Calu3 (cell line): ENCODE measurements around the gene OR6K3. TPM values are rescaled to one million over a fixed set of nuclear protein-coding genes. Genes with fewer than 3 reads are reported as not detected.
A peak's percentile ranks its signal among the peaks of the same experiment; 100 is the strongest.

ENCODE experiments used
- BruUV-seq: library from RNA; stranded (reverse); fragments of 400-500 nt; replicated peaks from 2 replicates; lab custom pipeline; 2021; lab: Mats Ljungman, UMichigan
- CTCF ChIA-PET: fragments of 300-600 bp; sonication (Branson Sonifier 250); formaldehyde crosslinking; loops from one replicate; lab custom pipeline; 2022; ENCODE audit warnings: antibody characterized with exemption; lab: Charles Lee
- DNase-seq: peaks from one replicate; pipeline ENCODE4 v3.0.0; 2022
- H3K27ac Mint-ChIP-seq: one replicate; pipeline ENCODE4 v1.8.0; 2022; ENCODE audit warnings: mixed read lengths; ENCODE audit not compliant: unreplicated experiment
- H3K27me3 Mint-ChIP-seq: one replicate; pipeline ENCODE4 v1.8.0; 2022; ENCODE audit warnings: mixed read lengths; ENCODE audit not compliant: unreplicated experiment
- H3K36me3 Mint-ChIP-seq: one replicate; pipeline ENCODE4 v1.8.0; 2022; ENCODE audit warnings: mild to moderate bottlenecking, moderate library complexity, mixed read lengths; ENCODE audit not compliant: insufficient read depth, unreplicated experiment
- H3K4me1 Mint-ChIP-seq: one replicate; pipeline ENCODE4 v1.8.0; 2022; ENCODE audit warnings: mild to moderate bottlenecking, low read depth, mixed read lengths; ENCODE audit not compliant: unreplicated experiment
- H3K4me3 Mint-ChIP-seq: one replicate; pipeline ENCODE4 v1.8.0; 2022; ENCODE audit warnings: mild to moderate bottlenecking, low read depth, moderate library complexity, mixed read lengths; ENCODE audit not compliant: unreplicated experiment
- H3K9me3 Mint-ChIP-seq: one replicate; pipeline ENCODE4 v1.8.0; 2022; ENCODE audit warnings: low read depth, mixed read lengths; ENCODE audit not compliant: unreplicated experiment
- intact Hi-C: fragments of 100-400 bp; cut with micrococcal nuclease; formaldehyde crosslinking; loops from one replicate; pipeline ENCODE4 v1.10.0; 2022; ENCODE audit not compliant: unreplicated experiment
- total RNA-seq: library from RNA; stranded (reverse); gene quantifications from 2 replicates; pipeline ENCODE4 v1.2.3, GENCODE V29; 2022
- TF ChIP-seq, protein P1 (sequence below): fragments of 200-600 bp; IDR thresholded peaks from one replicate; pipeline ENCODE4 v1.8.0; 2022; ENCODE audit warnings: antibody characterized with exemption; ENCODE audit not compliant: unreplicated experiment

OR6K3 gene
- total RNA-seq, 1 experiment from 2014 or later = not detected

DNA sequence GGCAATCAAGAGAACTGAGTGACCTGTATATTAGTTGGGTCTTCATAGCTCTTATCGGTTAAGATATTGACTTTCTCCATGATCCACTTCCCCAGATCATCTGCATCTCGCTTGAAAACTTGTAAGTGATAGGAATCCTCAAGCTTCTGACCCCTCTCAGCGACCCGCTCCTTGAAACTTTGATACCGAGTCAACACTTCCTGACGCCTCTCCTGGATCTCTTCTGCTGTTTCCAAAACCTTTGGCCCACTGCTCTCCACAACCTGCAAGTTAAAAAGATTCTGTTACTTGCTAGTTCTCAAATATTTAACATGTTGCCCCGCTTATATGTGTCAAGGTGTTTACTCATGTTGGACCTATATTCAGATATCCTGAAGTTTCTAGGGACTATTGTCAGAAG, 35.4 kb downstream of the OR6K3 start:
- BruUV-seq = no TSS peak
- Mint-ChIP-seq H3K27me3 (no peaks in the 10 kb centered on the region), H3K9me3 (peaks cover 3% of the 10 kb centered on the region), H3K4me3 (no peak overlapping the region), H3K27ac (no peak overlapping the region), H3K36me3 (no peaks in the 10 kb centered on the region), H3K4me1 (peaks cover 11% of the 10 kb centered on the region)
- intact Hi-C loops = no loop called here
- TF ChIP-seq, protein P1, sequence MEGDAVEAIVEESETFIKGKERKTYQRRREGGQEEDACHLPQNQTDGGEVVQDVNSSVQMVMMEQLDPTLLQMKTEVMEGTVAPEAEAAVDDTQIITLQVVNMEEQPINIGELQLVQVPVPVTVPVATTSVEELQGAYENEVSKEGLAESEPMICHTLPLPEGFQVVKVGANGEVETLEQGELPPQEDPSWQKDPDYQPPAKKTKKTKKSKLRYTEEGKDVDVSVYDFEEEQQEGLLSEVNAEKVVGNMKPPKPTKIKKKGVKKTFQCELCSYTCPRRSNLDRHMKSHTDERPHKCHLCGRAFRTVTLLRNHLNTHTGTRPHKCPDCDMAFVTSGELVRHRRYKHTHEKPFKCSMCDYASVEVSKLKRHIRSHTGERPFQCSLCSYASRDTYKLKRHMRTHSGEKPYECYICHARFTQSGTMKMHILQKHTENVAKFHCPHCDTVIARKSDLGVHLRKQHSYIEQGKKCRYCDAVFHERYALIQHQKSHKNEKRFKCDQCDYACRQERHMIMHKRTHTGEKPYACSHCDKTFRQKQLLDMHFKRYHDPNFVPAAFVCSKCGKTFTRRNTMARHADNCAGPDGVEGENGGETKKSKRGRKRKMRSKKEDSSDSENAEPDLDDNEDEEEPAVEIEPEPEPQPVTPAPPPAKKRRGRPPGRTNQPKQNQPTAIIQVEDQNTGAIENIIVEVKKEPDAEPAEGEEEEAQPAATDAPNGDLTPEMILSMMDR = no peak
- DNase-seq = no peak
- CTCF ChIA-PET = no interaction called here

DNA sequence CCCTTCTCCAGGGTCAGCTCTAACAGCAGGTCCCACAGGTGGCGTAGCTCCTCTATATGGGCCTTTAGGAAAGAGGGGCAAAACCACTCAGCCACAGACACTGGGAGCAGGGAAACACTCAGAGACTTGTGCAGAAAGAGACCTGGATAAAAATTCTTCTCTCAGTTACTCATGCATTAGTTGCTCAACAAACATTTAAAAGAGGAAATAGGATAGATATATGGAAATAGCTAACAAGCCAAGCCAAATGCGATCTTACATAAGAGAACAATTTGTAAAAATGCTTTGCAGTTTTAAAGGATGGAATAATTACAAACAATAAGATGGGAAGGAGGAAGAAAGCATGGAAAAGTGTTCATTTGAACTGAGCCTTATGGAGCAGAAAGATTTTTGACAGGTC, 38.9 kb downstream of the OR6K3 start:
- intact Hi-C loops = no loop called here
- TF ChIP-seq, protein P1 = no peak
- CTCF ChIA-PET = interaction anchor here (0.7 kb wide), 1 partner anchor 317 kb away, joined by 3 read pairs; no protein-coding TSS in a partner anchor
- Mint-ChIP-seq H3K4me3 (no peak overlapping the region), H3K27ac (no peak overlapping the region), H3K9me3 (peaks cover 5% of the 10 kb centered on the region), H3K27me3 (no peaks in the 10 kb centered on the region), H3K36me3 (no peaks in the 10 kb centered on the region), H3K4me1 (peaks cover 29% of the 10 kb centered on the region)
- no TSS peak for BruUV-seq
- DNase-seq = no peak

DNA sequence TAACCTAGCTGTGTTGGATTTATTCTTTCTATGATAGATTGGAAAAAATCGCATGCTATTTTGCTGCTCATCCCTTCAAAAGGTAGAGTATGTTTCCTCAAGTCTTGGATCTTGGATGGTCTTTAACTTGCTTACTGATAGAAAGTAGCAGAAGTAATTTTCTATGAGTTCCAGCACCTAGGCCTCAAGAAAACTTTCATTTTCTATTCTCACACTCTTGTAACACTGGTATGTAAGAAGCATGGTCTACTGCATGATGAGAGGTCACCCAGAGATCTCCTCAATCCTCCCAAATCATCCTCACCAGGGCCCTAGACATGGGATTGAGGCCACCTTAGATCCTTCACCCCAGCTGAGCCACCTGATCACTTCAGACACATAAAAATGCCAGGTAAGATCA, 41.2 kb downstream of the OR6K3 start:
- peaks cover 2% of the 10 kb centered on the region for H3K9me3 Mint-ChIP-seq
- no peak overlapping the region for H3K4me3 Mint-ChIP-seq
- no TSS peak for BruUV-seq
- intact Hi-C loops = no loop called here
- CTCF ChIA-PET = interaction anchor here (0.5 kb wide), 1 partner anchor 1398 kb away, joined by 3 read pairs; no protein-coding TSS in a partner anchor
- no peaks in the 10 kb centered on the region for H3K27me3 Mint-ChIP-seq
- no peak overlapping the region for H3K27ac Mint-ChIP-seq
- DNase-seq = no peak
- TF ChIP-seq, protein P1 = no peak
- no peaks in the 10 kb centered on the region for H3K36me3 Mint-ChIP-seq
- peaks cover 41% of the 10 kb centered on the region for H3K4me1 Mint-ChIP-seq

DNA sequence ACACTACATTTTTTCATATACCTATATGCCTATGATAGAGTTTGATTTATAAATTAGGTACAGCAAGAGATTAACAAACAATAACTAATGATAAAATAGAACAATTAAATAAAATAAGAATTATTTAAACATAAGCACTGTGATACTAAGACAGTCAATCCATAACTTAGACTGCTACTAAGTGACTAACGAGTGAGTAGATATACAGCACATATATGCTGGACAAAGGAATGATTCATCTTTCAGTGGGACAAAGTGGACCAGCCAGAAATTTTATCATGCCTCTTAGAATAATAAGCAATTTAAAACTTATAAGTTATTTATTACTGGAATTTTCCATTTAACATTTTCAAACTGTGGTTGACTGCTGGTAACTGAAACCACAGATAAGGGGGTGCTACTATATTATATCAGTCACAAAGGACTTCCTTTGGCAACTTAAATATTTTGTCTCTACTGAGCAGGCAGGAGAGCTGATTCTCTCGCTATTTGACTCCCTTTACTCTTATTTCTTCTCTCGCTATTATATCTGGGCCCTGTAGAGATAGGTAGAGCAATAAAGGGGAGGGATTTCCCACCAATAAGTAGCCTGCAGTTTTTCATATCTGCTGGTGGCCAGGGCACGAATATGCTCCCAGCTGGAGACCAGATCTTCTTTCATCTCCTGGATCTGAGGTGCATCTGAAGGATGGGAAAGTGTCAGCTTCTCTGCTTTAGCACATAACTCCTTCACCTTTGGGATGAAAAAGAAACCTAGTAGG, 44.8 kb downstream of the OR6K3 start:
- BruUV-seq = no TSS peak
- CTCF ChIA-PET = no interaction called here
- H3K36me3 Mint-ChIP-seq = no peaks in the 10 kb centered on the region

More for the DNA sequence above, 44.8 kb downstream of the OR6K3 start:
- intact Hi-C loops = no loop called here
- Mint-ChIP-seq H3K4me1 (peaks cover 42% of the 10 kb centered on the region), H3K4me3 (peak overlapping the region; percentile 54), H3K27ac (peak overlapping the region; percentile 87), H3K27me3 (no peaks in the 10 kb centered on the region), H3K9me3 (peaks cover 2% of the 10 kb centered on the region)
- no peak for DNase-seq
- TF ChIP-seq, protein P1 = no peak
